Activated naive CD8-positive, alpha-beta T cell treated with anti-CD3 and anti-CD28 coated beads for 36 hours (primary cell): ENCODE results near the gene STARD9. TPM values are rescaled to one million over a fixed set of nuclear protein-coding genes. Genes with fewer than 3 reads are reported as not detected.
"Not testable (repeated sequence)": the region's sequence is repeated elsewhere in the genome, so short reads cannot be mapped to it uniquely, and the experiment has no call there.

Source experiments
- DNase-seq: peaks from one replicate; pipeline ENCODE4 v3.0.0; 2021
- H3K27ac Mint-ChIP-seq: one replicate; pipeline ENCODE4 v1.8.0; 2022; ENCODE audit warnings: mild to moderate bottlenecking, moderate library complexity, mixed read lengths
- H3K27me3 Mint-ChIP-seq: one replicate; pipeline ENCODE4 v1.8.0; 2022; ENCODE audit warnings: mild to moderate bottlenecking, mixed read lengths
- H3K36me3 Mint-ChIP-seq: one replicate; pipeline ENCODE4 v1.8.0; 2021; ENCODE audit warnings: mild to moderate bottlenecking, mixed read lengths
- H3K4me1 Mint-ChIP-seq: one replicate; pipeline ENCODE4 v1.8.0; 2021; ENCODE audit warnings: mixed read lengths
- H3K4me3 Mint-ChIP-seq: one replicate; pipeline ENCODE4 v1.8.0; 2022; ENCODE audit warnings: mild to moderate bottlenecking, moderate library complexity, mixed read lengths
- H3K9me3 Mint-ChIP-seq: one replicate; pipeline ENCODE4 v1.8.0; 2022; ENCODE audit warnings: mixed read lengths
- total RNA-seq, 2 experiments: library from RNA; stranded (reverse); gene quantifications; one replicate each; pipeline ENCODE4 v1.2.3, GENCODE V29; 2021

STARD9 gene
- total RNA-seq = 1 to 10 TPM; 4.2 to 4.4 TPM

GRCh38 chr15:42575188-42576039 lies at the start of gene STARD9:
TSS of gene STARD9 (plus strand) at chr15:42575606. CDS start at chr15:42575716, 110 bp downstream.
- no peaks in the 10 kb centered on the region for H3K9me3 Mint-ChIP-seq
- peak within 1 kb of the TSS; percentile 88 for H3K4me3 Mint-ChIP-seq
- peaks cover 5% of the 10 kb centered on the region for H3K36me3 Mint-ChIP-seq
- H3K27ac Mint-ChIP-seq = peak within 1 kb of the TSS; percentile 89
- DNase-seq = peak; percentile 97
- no peaks in the 10 kb centered on the region for H3K27me3 Mint-ChIP-seq
- H3K4me1 Mint-ChIP-seq = peaks cover 28% of the 10 kb centered on the region

DNA sequence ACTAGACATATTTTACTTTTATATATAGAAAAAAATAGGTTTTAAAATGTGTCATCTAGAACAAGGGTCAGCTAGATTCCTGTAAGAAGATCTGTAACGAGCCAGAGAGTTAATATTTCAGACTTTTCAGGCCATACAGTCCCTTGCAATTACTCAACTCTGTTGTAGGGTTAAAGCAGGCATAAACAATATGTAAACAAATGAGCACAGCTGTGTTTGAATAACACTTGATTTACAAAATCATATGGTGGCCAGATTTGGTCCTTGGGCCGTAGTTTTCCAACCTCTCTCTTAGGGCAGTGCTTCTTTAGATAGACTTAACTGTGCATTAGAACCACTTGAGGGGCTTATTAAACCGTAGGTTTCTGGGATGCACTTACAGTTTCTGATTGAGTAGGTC lies 46.4 kb upstream of the STARD9 start:
- Mint-ChIP-seq H3K27me3 (no peaks in the 10 kb centered on the region), H3K27ac (no peak overlapping the region), H3K4me3 (no peak overlapping the region), H3K36me3 (peaks cover 7% of the 10 kb centered on the region), H3K4me1 (no peaks in the 10 kb centered on the region), H3K9me3 (no peaks in the 10 kb centered on the region)
- no peak for DNase-seq

DNA sequence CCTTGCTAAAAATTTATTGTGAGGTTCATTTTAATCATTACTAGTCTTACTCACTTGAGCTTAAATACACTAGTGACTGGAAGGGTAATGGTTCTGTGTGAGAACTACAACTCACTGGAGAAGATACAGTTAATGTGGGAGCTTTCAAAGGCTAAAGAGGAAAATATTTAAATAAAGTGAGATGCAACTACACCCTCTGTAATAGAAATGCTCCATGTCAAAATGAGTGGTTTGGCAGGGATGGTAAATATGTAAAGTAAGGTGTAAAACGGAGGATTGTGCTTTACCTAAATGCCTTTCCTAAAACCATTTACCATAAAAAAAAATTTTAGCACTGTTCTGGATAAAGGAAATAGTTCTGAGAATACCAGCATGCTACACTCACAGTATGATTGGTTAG lies 42.2 kb upstream of the STARD9 start:
- Mint-ChIP-seq H3K4me3 (no peak overlapping the region), H3K36me3 (peaks cover 11% of the 10 kb centered on the region), H3K27ac (no peak overlapping the region), H3K4me1 (no peaks in the 10 kb centered on the region), H3K27me3 (no peaks in the 10 kb centered on the region), H3K9me3 (no peaks in the 10 kb centered on the region)
- DNase-seq = no peak

GRCh38 chr15:42544853-42545629 lies 30.4 kb upstream of the STARD9 start:
- peaks cover 26% of the 10 kb centered on the region for H3K4me1 Mint-ChIP-seq
- H3K27me3 Mint-ChIP-seq = no peaks in the 10 kb centered on the region
- peaks cover 17% of the 10 kb centered on the region for H3K36me3 Mint-ChIP-seq
- H3K9me3 Mint-ChIP-seq = no peaks in the 10 kb centered on the region
- no peak overlapping the region for H3K4me3 Mint-ChIP-seq
- no peak overlapping the region for H3K27ac Mint-ChIP-seq
- no peak for DNase-seq

GRCh38 chr15:42547918-42548248 lies 27.5 kb upstream of the STARD9 start:
- peaks cover 16% of the 10 kb centered on the region for H3K36me3 Mint-ChIP-seq
- no peaks in the 10 kb centered on the region for H3K27me3 Mint-ChIP-seq
- DNase-seq = no peak
- H3K4me3 Mint-ChIP-seq = peak overlapping the region; percentile 97
- H3K27ac Mint-ChIP-seq = peak overlapping the region; percentile 96
- H3K9me3 Mint-ChIP-seq = no peaks in the 10 kb centered on the region
- peaks cover 37% of the 10 kb centered on the region for H3K4me1 Mint-ChIP-seq

GRCh38 chr15:42548249-42549031 lies 27.0 kb upstream of the STARD9 start, which contains the start of the genes HAUS2 and LRRC57:
TSS of gene HAUS2 (plus strand) at chr15:42548838. CDS start at chr15:42548873, 35 bp downstream.
TSS of gene LRRC57 (minus strand) at chr15:42548793. CDS start at chr15:42548434, 359 bp downstream.
- Mint-ChIP-seq H3K27me3 (no peaks in the 10 kb centered on the region), H3K36me3 (peaks cover 16% of the 10 kb centered on the region), H3K4me1 (peaks cover 40% of the 10 kb centered on the region), H3K27ac (peak within 1 kb of the TSS; percentile 96), H3K4me3 (peak within 1 kb of the TSS; percentile 97), H3K9me3 (no peaks in the 10 kb centered on the region)
- peak; percentile 90 for DNase-seq

DNA sequence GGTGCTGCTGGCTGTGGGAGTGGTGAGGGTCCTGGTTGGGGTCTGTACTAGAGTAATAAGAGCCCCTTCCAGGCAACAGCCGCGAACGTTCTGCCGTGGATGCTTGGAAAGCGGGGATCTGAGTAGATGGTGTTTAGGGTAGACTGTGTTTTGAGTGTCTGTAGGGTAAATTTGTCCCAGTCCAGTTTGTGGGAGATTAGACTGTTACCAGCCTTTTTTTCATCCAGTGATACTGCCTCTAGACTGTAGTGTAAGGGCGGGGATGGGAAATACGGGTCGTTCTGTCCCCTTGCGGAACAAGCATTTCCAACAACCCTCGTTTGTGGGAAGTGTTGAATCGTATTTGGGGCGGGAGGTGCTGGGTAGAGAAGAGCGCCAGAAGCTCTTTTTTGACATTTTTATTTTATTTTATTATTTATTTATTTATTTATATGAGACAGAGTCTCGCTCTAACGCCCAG lies 26.3 kb upstream of the STARD9 start:
- Mint-ChIP-seq H3K27ac (peak overlapping the region; percentile 96), H3K9me3 (no peaks in the 10 kb centered on the region), H3K4me1 (peaks cover 46% of the 10 kb centered on the region), H3K4me3 (peak overlapping the region; percentile 97), H3K27me3 (no peaks in the 10 kb centered on the region), H3K36me3 (peaks cover 17% of the 10 kb centered on the region)
- no peak for DNase-seq

DNA sequence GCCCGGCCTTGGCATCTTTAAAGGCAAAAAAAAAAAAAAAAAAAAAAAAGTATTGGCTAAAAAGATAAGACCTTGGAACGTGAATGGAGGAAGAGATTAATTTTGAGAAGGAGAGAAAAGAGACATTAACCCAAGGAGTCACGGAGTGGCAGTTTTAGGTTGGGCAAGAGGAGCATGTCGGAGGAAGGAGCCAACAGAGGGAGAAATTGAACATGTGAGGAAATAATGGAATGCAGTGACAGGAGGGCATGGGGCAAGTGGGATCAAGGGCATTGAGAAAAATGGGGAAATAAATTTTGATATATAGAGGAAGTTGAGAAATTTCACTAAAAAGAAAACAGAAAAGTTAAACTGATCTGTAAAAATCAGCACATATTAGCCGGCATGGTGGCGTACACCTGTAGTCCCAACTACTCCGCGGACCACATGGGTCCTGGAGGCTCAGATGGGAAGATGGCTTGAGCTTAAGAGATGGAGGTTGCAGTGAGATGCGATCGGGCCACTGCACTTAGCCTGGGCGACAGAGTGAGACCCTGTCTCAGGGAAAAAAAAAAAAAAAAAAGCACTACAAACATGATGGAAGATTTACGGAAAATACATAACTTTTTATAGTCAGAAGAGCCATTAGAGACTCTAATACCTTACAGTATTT lies 25.5 kb upstream of the STARD9 start:
- H3K4me3 Mint-ChIP-seq = peak overlapping the region; percentile 97
- no peaks in the 10 kb centered on the region for H3K9me3 Mint-ChIP-seq
- peak overlapping the region; percentile 58 for H3K27ac Mint-ChIP-seq
- H3K4me1 Mint-ChIP-seq = peaks cover 46% of the 10 kb centered on the region
- peaks cover 15% of the 10 kb centered on the region for H3K36me3 Mint-ChIP-seq
- no peaks in the 10 kb centered on the region for H3K27me3 Mint-ChIP-seq
- DNase-seq = no peak

GRCh38 chr15:42553554-42553953 lies 21.9 kb upstream of the STARD9 start:
- Mint-ChIP-seq H3K27ac (no peak overlapping the region), H3K4me1 (peaks cover 28% of the 10 kb centered on the region), H3K4me3 (no peak overlapping the region), H3K9me3 (no peaks in the 10 kb centered on the region), H3K36me3 (peaks cover 16% of the 10 kb centered on the region), H3K27me3 (no peaks in the 10 kb centered on the region)
- DNase-seq = no peak

- not testable (repeated sequence) for H3K9me3 Mint-ChIP-seq
These were observed 18.7 kb upstream of the STARD9 start for GRCh38 chr15:42556550-42557207.

GRCh38 chr15:42558739-42559138 lies 16.7 kb upstream of the STARD9 start:
- Mint-ChIP-seq H3K36me3 (peaks cover 14% of the 10 kb centered on the region), H3K27me3 (no peaks in the 10 kb centered on the region), H3K9me3 (no peaks in the 10 kb centered on the region), H3K4me1 (peaks cover 7% of the 10 kb centered on the region), H3K4me3 (no peak overlapping the region), H3K27ac (no peak overlapping the region)
- DNase-seq = no peak

More at GRCh38 chr15:42556550-42557207, 18.7 kb upstream of the STARD9 start:
- not testable (repeated sequence) for DNase-seq, H3K27ac Mint-ChIP-seq, H3K4me3 Mint-ChIP-seq, H3K27me3 Mint-ChIP-seq
- H3K4me1 Mint-ChIP-seq = peaks cover 21% of the 10 kb centered on the region
- peaks cover 11% of the 10 kb centered on the region for H3K36me3 Mint-ChIP-seq

GRCh38 chr15:42576040-42576594 lies 711 bp downstream of the STARD9 start:
- H3K4me3 Mint-ChIP-seq = peak overlapping the region; percentile 88
- no peak for DNase-seq
- no peaks in the 10 kb centered on the region for H3K27me3 Mint-ChIP-seq
- peaks cover 5% of the 10 kb centered on the region for H3K36me3 Mint-ChIP-seq
- peaks cover 33% of the 10 kb centered on the region for H3K4me1 Mint-ChIP-seq
- no peaks in the 10 kb centered on the region for H3K9me3 Mint-ChIP-seq
- peak overlapping the region; percentile 89 for H3K27ac Mint-ChIP-seq

- Mint-ChIP-seq H3K4me1 (peaks cover 35% of the 10 kb centered on the region), H3K27ac (no peak overlapping the region), H3K27me3 (no peaks in the 10 kb centered on the region), H3K9me3 (no peaks in the 10 kb centered on the region), H3K4me3 (peak overlapping the region; percentile 88), H3K36me3 (peaks cover 4% of the 10 kb centered on the region)
- no peak for DNase-seq
These were observed 1.4 kb downstream of the STARD9 start for GRCh38 chr15:42576776-42577175.
